SU-DHL-6 (cell line): ENCODE measurements around the gene ENTPD6.

Source experiments
- H2AFZ ChIP-seq: fragments of 200-600 bp; sonication (generic); 2 replicates; pipeline ENCODE4 v1.6.1; 2014; ENCODE audit warnings: low read depth, mild to moderate bottlenecking, moderate library complexity, mixed read lengths, antibody characterized with exemption, low read length; ENCODE audit not compliant: severe bottlenecking
- H3F3A ChIP-seq: fragments of 200-600 bp; shearing (Covaris generic); 2 replicates; pipeline ENCODE4 v1.6.0; 2016; ENCODE audit warnings: antibody characterized with exemption, mild to moderate bottlenecking; ENCODE audit not compliant: insufficient read depth
- H3K27ac ChIP-seq: fragments of 200-600 bp; sonication (generic); 2 replicates; pipeline ENCODE4 v1.5.1; 2016; ENCODE audit warnings: low read depth, mild to moderate bottlenecking, low read length, moderate library complexity, mixed read lengths
- H3K27me3 ChIP-seq: fragments of 200-600 bp; sonication (generic), shearing (Covaris generic); 2 replicates; pipeline ENCODE4 v1.6.0; 2014; ENCODE audit warnings: mild to moderate bottlenecking, low read length
- H3K36me3 ChIP-seq: fragments of 200-600 bp; sonication (generic); 2 replicates; pipeline ENCODE4 v1.6.1; 2014; ENCODE audit warnings: mild to moderate bottlenecking, low read length, mixed read lengths
- H3K4me2 ChIP-seq: fragments of 300-600, 200-600 bp; shearing (Covaris generic), sonication (generic); 2 replicates; pipeline ENCODE4 v1.6.0; 2014; ENCODE audit warnings: low read length, low read depth, mild to moderate bottlenecking; ENCODE audit not compliant: poor library complexity, severe bottlenecking
- H3K4me3 ChIP-seq: fragments of 200-600 bp; sonication (generic); 2 replicates; pipeline ENCODE4 v1.5.1; 2014; ENCODE audit warnings: antibody characterized with exemption, low read length, mild to moderate bottlenecking, mixed read lengths; ENCODE audit not compliant: insufficient read depth, poor library complexity, severe bottlenecking
- H3K79me2 ChIP-seq: fragments of 200-600 bp; sonication (generic); 2 replicates; pipeline ENCODE4 v1.6.1; 2014; ENCODE audit warnings: mild to moderate bottlenecking, low read length, moderate library complexity; ENCODE audit not compliant: insufficient read depth
- H3K9ac ChIP-seq: fragments of 200-600 bp; sonication (generic); 2 replicates; pipeline ENCODE4 v1.7.0; 2014; ENCODE audit warnings: mild to moderate bottlenecking, low read length
- H3K9me2 ChIP-seq: fragments of 200-600 bp; sonication (generic); replicated peaks from 2 replicates; pipeline ENCODE4 v1.6.1; 2014; ENCODE audit warnings: low read length; ENCODE audit not compliant: insufficient read depth
- H3K9me3 ChIP-seq: fragments of 200-600 bp; sonication (generic); 2 replicates; pipeline ENCODE4 v1.6.1; 2014; ENCODE audit warnings: low read length, mixed read lengths; ENCODE audit not compliant: insufficient read depth
- H4K20me1 ChIP-seq: fragments of 200-600 bp; sonication (generic); 2 replicates; pipeline ENCODE4 v1.6.1; 2014; ENCODE audit warnings: low read depth, mild to moderate bottlenecking, antibody characterized with exemption, low read length, moderate library complexity, mixed read lengths
- CTCF ChIP-seq: fragments of 200-600 bp; sonication (generic); IDR thresholded peaks from one replicate; pipeline ENCODE4 v1.5.1; 2017; ENCODE audit warnings: antibody characterized with exemption, mild to moderate bottlenecking, low read length, moderate library complexity; ENCODE audit not compliant: insufficient read depth, poor library complexity, severe bottlenecking
- EZH2phosphoT487 ChIP-seq: fragments of 200-600 bp; sonication (generic), shearing (Covaris generic); conservative IDR thresholded peaks from 2 replicates; pipeline ENCODE4 v1.6.1; 2018; ENCODE audit warnings: mild to moderate bottlenecking, antibody characterized with exemption, low read length, moderate library complexity, mixed read lengths

ENTPD6 gene

GRCh38 chr20:25204550-25205276 lies 9.2 kb downstream of the ENTPD6 start:
- no peak overlapping the region for H3K27ac ChIP-seq
- no peak for TF ChIP-seq CTCF
- TF ChIP-seq EZH2phosphoT487, result no peak
- H3K4me3 ChIP-seq, result no peak overlapping the region
- H3K9ac ChIP-seq, result no peak overlapping the region
- no peaks in the 10 kb centered on the region for H3K36me3 ChIP-seq
- no peaks in the 10 kb centered on the region for H3F3A ChIP-seq
- H2AFZ ChIP-seq, result no peak overlapping the region
- H3K79me2 ChIP-seq, result no peaks in the 10 kb centered on the region
- H3K9me2 ChIP-seq, result no peaks in the 10 kb centered on the region
- H4K20me1 ChIP-seq, result no peaks in the 10 kb centered on the region
- no peaks in the 10 kb centered on the region for H3K9me3 ChIP-seq
- H3K27me3 ChIP-seq, result no peaks in the 10 kb centered on the region
- no peak overlapping the region for H3K4me2 ChIP-seq

- H3K9ac ChIP-seq, result no peak overlapping the region
- H3K4me3 ChIP-seq, result no peak overlapping the region
- no peaks in the 10 kb centered on the region for H3K27me3 ChIP-seq
- no peaks in the 10 kb centered on the region for H4K20me1 ChIP-seq
- H3K36me3 ChIP-seq, result no peaks in the 10 kb centered on the region
- no peaks in the 10 kb centered on the region for H3K79me2 ChIP-seq
- H3F3A ChIP-seq, result no peaks in the 10 kb centered on the region
- no peaks in the 10 kb centered on the region for H3K9me3 ChIP-seq
- no peak overlapping the region for H3K4me2 ChIP-seq
- no peak overlapping the region for H2AFZ ChIP-seq
- no peaks in the 10 kb centered on the region for H3K9me2 ChIP-seq
- TF ChIP-seq CTCF, result no peak
- no peak for TF ChIP-seq EZH2phosphoT487
- H3K27ac ChIP-seq, result no peak overlapping the region
These were observed 10.0 kb downstream of the ENTPD6 start for GRCh38 chr20:25205277-25206062.

GRCh38 chr20:25206063-25206403 lies 10.5 kb downstream of the ENTPD6 start:
- H3K4me3 ChIP-seq, result no peak overlapping the region
- H3K36me3 ChIP-seq, result no peaks in the 10 kb centered on the region
- no peak overlapping the region for H3K27ac ChIP-seq
- no peaks in the 10 kb centered on the region for H4K20me1 ChIP-seq
- H3K27me3 ChIP-seq, result no peaks in the 10 kb centered on the region
- H3K9me2 ChIP-seq, result no peaks in the 10 kb centered on the region
- no peaks in the 10 kb centered on the region for H3K79me2 ChIP-seq
- H3K4me2 ChIP-seq, result no peak overlapping the region
- no peaks in the 10 kb centered on the region for H3K9me3 ChIP-seq
- no peak for TF ChIP-seq EZH2phosphoT487
- TF ChIP-seq CTCF, result no peak
- H2AFZ ChIP-seq, result no peak overlapping the region
- H3F3A ChIP-seq, result no peaks in the 10 kb centered on the region
- H3K9ac ChIP-seq, result no peak overlapping the region
